ENCODE measurements around the gene FAM170B.

GRCh38 chr10:49169776-49170175 is 36.0 kb upstream of the FAM170B start:
- TF ChIP-seq CTCF (IDR thresholded peaks at IDR 0.05) (no peak), POLR2A (IDR thresholded peaks at IDR 0.05) (no peak)
